ENCODE measurements around the gene BUD13.

The BUD13 gene

GRCh38 chr11:116720895-116721294 lies 51.9 kb downstream of the BUD13 start:
- no peak overlapping the region for H3K4me3 ChIP-seq (replicated peaks; ENCODE audit: low read depth, low read length)
- DNase-seq (ENCODE audit: low read depth): no peak
- TF ChIP-seq, protein P1, sequence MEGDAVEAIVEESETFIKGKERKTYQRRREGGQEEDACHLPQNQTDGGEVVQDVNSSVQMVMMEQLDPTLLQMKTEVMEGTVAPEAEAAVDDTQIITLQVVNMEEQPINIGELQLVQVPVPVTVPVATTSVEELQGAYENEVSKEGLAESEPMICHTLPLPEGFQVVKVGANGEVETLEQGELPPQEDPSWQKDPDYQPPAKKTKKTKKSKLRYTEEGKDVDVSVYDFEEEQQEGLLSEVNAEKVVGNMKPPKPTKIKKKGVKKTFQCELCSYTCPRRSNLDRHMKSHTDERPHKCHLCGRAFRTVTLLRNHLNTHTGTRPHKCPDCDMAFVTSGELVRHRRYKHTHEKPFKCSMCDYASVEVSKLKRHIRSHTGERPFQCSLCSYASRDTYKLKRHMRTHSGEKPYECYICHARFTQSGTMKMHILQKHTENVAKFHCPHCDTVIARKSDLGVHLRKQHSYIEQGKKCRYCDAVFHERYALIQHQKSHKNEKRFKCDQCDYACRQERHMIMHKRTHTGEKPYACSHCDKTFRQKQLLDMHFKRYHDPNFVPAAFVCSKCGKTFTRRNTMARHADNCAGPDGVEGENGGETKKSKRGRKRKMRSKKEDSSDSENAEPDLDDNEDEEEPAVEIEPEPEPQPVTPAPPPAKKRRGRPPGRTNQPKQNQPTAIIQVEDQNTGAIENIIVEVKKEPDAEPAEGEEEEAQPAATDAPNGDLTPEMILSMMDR (IDR thresholded peaks at IDR 0.05; ENCODE audit: low read length, missing control alignments): no peak

GRCh38 chr11:116718955-116719501 lies 53.8 kb downstream of the BUD13 start:
- no peak for DNase-seq (ENCODE audit: low read depth)
- H3K4me3 ChIP-seq (replicated peaks; ENCODE audit: low read depth, low read length): no peak overlapping the region
- TF ChIP-seq, protein P1 (IDR thresholded peaks at IDR 0.05; ENCODE audit: low read length, missing control alignments): no peak

DNA sequence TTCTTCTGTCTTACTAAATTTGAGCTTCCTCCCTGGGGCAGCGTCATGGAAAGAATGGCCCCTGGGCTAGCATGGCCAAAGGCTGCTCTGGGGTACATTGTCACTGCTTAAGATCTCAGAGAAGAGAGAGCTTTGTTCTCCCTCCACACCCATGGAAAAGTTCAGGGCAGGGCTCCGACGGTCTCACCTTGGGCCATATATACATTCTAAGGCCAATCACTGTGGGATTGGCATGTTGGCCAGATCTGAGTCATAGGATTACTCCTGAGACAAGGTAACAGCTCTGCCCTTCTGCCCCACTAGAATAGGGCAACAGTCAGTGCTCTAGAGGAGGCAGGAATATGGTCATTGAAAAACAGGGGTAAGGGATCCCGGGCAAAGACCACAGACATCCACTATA lies 56.2 kb downstream of the BUD13 start:
- no peak overlapping the region for H3K4me3 ChIP-seq (replicated peaks; ENCODE audit: low read depth, low read length)
- no peak for DNase-seq (ENCODE audit: low read depth)
- TF ChIP-seq, protein P1 (IDR thresholded peaks at IDR 0.05; ENCODE audit: low read length, missing control alignments): no peak

DNA sequence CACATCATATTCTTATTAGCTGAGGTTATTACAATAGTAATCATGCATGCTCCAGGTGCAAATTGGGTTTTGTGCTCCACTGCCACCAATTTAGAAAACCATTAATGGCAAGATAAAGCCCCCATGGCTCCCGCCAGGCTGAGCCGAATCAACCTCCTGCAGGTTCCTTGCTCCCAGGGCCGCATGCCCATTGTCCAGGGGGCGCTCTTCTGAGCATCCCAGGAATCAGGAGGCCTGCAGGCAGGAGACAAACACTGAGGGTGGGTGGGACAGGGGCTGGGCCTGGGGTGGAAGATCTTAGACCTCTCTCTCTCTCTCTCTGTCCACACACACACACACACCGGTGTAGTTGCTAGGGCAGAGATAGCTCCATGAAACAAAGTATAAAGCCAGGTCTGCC lies 57.4 kb downstream of the BUD13 start:
- no peak overlapping the region for H3K4me3 ChIP-seq (replicated peaks; ENCODE audit: low read depth, low read length)
- TF ChIP-seq, protein P1 (IDR thresholded peaks at IDR 0.05; ENCODE audit: low read length, missing control alignments): no peak
- no peak for DNase-seq (ENCODE audit: low read depth)

GRCh38 chr11:116714902-116715301 lies 57.9 kb downstream of the BUD13 start:
- no peak overlapping the region for H3K4me3 ChIP-seq (replicated peaks; ENCODE audit: low read depth, low read length)

GRCh38 chr11:116712428-116712827 lies 60.4 kb downstream of the BUD13 start:
- DNase-seq (ENCODE audit: low read depth): no peak

More at GRCh38 chr11:116714902-116715301, 57.9 kb downstream of the BUD13 start:
- TF ChIP-seq, protein P1 (IDR thresholded peaks at IDR 0.05; ENCODE audit: low read length, missing control alignments): no peak
- no peak for DNase-seq (ENCODE audit: low read depth)

GRCh38 chr11:116710762-116711161 lies 62.0 kb downstream of the BUD13 start:
- DNase-seq (ENCODE audit: low read depth): no peak
- TF ChIP-seq, protein P1 (IDR thresholded peaks at IDR 0.05; ENCODE audit: low read length, missing control alignments): no peak
- H3K4me3 ChIP-seq (replicated peaks; ENCODE audit: low read depth, low read length): no peak overlapping the region

More at GRCh38 chr11:116712428-116712827, 60.4 kb downstream of the BUD13 start:
- TF ChIP-seq, protein P1 (IDR thresholded peaks at IDR 0.05; ENCODE audit: low read length, missing control alignments): no peak
- no peak overlapping the region for H3K4me3 ChIP-seq (replicated peaks; ENCODE audit: low read depth, low read length)

All from fibroblast of pulmonary artery (primary cell).